ENCODE results near the gene LCN9. TPM values are rescaled to one million over a fixed set of nuclear protein-coding genes. Genes with fewer than 3 reads are reported as not detected.

Gene LCN9
- total and polyA plus RNA-seq, 2 experiments from 2014 or later = not detected

DNA sequence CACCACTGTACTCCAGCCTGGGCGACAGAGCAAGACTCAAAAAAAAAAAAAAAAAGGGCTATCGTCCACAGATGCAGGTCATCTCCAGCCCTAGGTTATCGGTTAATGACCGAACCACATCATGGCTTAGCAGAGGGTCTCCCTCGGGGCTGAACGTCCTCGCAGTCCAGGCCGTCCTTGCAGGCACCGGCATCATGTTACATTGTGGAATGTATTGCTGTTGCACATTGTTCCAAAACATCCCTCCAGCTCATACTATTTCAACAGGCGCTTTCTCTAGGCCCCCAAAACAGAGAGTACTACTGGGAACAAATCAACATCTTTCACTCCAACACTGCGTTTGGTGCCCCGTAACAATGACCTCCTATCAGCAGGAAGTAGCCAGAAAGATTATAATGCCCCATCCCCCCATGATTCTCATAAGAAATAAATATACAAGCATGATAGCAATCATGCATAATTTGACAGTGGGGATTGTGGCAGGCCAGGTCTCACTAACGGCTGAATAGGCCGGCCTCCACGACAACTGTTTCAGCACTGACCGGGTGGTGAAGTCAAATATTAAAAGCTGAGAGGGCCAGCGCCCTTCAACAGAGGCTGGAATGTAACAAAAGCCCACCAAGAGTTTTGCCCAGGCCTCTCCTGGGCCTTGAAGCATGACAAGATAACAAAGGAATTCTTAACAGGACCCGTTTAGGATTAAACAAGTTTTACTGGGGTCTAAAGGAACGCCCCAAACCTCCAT, 1.1 kb upstream of the LCN9 start (continued):
- TF ChIP-seq, protein P1, sequence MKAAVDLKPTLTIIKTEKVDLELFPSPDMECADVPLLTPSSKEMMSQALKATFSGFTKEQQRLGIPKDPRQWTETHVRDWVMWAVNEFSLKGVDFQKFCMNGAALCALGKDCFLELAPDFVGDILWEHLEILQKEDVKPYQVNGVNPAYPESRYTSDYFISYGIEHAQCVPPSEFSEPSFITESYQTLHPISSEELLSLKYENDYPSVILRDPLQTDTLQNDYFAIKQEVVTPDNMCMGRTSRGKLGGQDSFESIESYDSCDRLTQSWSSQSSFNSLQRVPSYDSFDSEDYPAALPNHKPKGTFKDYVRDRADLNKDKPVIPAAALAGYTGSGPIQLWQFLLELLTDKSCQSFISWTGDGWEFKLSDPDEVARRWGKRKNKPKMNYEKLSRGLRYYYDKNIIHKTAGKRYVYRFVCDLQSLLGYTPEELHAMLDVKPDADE (IDR thresholded peaks at IDR 0.05) = no peak
- TF ChIP-seq STAT1 (IDR thresholded peaks at IDR 0.05; ENCODE audit: unreplicated experiment) = no peak
- no peak for TF ChIP-seq EZH2 (IDR thresholded peaks at IDR 0.05; ENCODE audit: low read depth, unreplicated experiment)
- no peak for TF ChIP-seq NANOG (IDR thresholded peaks at IDR 0.05; ENCODE audit: borderline replicate concordance)
- TF ChIP-seq EZH2phosphoT487 (IDR thresholded peaks at IDR 0.05; ENCODE audit: unreplicated experiment) = no peak
- TF ChIP-seq, protein P2, sequence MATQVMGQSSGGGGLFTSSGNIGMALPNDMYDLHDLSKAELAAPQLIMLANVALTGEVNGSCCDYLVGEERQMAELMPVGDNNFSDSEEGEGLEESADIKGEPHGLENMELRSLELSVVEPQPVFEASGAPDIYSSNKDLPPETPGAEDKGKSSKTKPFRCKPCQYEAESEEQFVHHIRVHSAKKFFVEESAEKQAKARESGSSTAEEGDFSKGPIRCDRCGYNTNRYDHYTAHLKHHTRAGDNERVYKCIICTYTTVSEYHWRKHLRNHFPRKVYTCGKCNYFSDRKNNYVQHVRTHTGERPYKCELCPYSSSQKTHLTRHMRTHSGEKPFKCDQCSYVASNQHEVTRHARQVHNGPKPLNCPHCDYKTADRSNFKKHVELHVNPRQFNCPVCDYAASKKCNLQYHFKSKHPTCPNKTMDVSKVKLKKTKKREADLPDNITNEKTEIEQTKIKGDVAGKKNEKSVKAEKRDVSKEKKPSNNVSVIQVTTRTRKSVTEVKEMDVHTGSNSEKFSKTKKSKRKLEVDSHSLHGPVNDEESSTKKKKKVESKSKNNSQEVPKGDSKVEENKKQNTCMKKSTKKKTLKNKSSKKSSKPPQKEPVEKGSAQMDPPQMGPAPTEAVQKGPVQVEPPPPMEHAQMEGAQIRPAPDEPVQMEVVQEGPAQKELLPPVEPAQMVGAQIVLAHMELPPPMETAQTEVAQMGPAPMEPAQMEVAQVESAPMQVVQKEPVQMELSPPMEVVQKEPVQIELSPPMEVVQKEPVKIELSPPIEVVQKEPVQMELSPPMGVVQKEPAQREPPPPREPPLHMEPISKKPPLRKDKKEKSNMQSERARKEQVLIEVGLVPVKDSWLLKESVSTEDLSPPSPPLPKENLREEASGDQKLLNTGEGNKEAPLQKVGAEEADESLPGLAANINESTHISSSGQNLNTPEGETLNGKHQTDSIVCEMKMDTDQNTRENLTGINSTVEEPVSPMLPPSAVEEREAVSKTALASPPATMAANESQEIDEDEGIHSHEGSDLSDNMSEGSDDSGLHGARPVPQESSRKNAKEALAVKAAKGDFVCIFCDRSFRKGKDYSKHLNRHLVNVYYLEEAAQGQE (IDR thresholded peaks at IDR 0.05; ENCODE audit: unreplicated experiment) = no peak

DNA sequence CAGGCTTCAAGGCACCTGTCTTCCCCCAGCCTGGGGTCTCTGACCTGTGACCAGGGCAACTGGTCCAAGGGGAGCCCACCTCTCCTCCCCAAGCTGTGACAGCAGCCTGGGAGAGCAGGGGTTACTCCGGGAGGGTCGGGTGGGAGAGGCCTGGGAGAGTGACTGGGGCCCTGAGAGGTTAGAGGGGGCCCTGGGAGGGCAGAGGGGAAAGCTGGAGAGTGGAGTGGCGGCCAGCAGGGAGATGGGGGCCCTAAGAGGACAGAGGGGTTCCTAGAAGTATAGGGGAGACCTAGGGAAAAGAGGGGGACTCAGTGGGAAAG, 302 bp downstream of the LCN9 start:
- Mint-ChIP-seq H3K27me3 (ENCODE audit: insufficient read depth, low read depth, poor library complexity) (peaks cover 2% of the 10 kb centered on the region), H3K36me3 (ENCODE audit: low read depth) (peaks cover 1% of the 10 kb centered on the region; the same call in 1 of the 3 replicates), H3K4me3 (no peak overlapping the region), H3K9me3 (peaks cover 7% of the 10 kb centered on the region), H3K4me1 (peaks cover 6% of the 10 kb centered on the region), H3K27ac (no peak overlapping the region)
- Histone ChIP-seq H3K27me3 (ENCODE audit: insufficient read depth) (no peaks in the 10 kb centered on the region), H4K20me1 (replicated peaks; ENCODE audit: insufficient read depth) (no peaks in the 10 kb centered on the region), H3K36me3 (ENCODE audit: insufficient read depth) (no peaks in the 10 kb centered on the region), H3K4me2 (no peak overlapping the region), H2AFZ (no peak overlapping the region), H3K27ac (ENCODE audit: low read depth) (no peak overlapping the region), H3K9me2 (ENCODE audit: insufficient read depth) (no peaks in the 10 kb centered on the region), H3K4me3 (no peak overlapping the region), H3F3A (replicated peaks; ENCODE audit: low read depth) (no peaks in the 10 kb centered on the region), H3K79me2 (replicated peaks; ENCODE audit: insufficient read depth) (no peaks in the 10 kb centered on the region), H3K4me1 (ENCODE audit: insufficient read depth) (no peaks in the 10 kb centered on the region; the same call in 1 of the 2 replicates)
- ATAC-seq (no peak), DNase-seq (ENCODE audit: low spot score) (no peak)
- TF ChIP-seq NANOG (IDR thresholded peaks at IDR 0.05; ENCODE audit: borderline replicate concordance) (no peak), STAT1 (IDR thresholded peaks at IDR 0.05; ENCODE audit: unreplicated experiment) (no peak), JUNB (IDR thresholded peaks at IDR 0.05; ENCODE audit: unreplicated experiment) (no peak), CREB1 (CRISPR knock-in tag; IDR thresholded peaks at IDR 0.05; ENCODE audit: low read depth) (no peak), ZNF331 (CRISPR knock-in tag; IDR thresholded peaks at IDR 0.05; ENCODE audit: low read depth) (no peak)
- TF ChIP-seq, protein P1 (IDR thresholded peaks at IDR 0.05) = no peak
- TF ChIP-seq, protein P3, sequence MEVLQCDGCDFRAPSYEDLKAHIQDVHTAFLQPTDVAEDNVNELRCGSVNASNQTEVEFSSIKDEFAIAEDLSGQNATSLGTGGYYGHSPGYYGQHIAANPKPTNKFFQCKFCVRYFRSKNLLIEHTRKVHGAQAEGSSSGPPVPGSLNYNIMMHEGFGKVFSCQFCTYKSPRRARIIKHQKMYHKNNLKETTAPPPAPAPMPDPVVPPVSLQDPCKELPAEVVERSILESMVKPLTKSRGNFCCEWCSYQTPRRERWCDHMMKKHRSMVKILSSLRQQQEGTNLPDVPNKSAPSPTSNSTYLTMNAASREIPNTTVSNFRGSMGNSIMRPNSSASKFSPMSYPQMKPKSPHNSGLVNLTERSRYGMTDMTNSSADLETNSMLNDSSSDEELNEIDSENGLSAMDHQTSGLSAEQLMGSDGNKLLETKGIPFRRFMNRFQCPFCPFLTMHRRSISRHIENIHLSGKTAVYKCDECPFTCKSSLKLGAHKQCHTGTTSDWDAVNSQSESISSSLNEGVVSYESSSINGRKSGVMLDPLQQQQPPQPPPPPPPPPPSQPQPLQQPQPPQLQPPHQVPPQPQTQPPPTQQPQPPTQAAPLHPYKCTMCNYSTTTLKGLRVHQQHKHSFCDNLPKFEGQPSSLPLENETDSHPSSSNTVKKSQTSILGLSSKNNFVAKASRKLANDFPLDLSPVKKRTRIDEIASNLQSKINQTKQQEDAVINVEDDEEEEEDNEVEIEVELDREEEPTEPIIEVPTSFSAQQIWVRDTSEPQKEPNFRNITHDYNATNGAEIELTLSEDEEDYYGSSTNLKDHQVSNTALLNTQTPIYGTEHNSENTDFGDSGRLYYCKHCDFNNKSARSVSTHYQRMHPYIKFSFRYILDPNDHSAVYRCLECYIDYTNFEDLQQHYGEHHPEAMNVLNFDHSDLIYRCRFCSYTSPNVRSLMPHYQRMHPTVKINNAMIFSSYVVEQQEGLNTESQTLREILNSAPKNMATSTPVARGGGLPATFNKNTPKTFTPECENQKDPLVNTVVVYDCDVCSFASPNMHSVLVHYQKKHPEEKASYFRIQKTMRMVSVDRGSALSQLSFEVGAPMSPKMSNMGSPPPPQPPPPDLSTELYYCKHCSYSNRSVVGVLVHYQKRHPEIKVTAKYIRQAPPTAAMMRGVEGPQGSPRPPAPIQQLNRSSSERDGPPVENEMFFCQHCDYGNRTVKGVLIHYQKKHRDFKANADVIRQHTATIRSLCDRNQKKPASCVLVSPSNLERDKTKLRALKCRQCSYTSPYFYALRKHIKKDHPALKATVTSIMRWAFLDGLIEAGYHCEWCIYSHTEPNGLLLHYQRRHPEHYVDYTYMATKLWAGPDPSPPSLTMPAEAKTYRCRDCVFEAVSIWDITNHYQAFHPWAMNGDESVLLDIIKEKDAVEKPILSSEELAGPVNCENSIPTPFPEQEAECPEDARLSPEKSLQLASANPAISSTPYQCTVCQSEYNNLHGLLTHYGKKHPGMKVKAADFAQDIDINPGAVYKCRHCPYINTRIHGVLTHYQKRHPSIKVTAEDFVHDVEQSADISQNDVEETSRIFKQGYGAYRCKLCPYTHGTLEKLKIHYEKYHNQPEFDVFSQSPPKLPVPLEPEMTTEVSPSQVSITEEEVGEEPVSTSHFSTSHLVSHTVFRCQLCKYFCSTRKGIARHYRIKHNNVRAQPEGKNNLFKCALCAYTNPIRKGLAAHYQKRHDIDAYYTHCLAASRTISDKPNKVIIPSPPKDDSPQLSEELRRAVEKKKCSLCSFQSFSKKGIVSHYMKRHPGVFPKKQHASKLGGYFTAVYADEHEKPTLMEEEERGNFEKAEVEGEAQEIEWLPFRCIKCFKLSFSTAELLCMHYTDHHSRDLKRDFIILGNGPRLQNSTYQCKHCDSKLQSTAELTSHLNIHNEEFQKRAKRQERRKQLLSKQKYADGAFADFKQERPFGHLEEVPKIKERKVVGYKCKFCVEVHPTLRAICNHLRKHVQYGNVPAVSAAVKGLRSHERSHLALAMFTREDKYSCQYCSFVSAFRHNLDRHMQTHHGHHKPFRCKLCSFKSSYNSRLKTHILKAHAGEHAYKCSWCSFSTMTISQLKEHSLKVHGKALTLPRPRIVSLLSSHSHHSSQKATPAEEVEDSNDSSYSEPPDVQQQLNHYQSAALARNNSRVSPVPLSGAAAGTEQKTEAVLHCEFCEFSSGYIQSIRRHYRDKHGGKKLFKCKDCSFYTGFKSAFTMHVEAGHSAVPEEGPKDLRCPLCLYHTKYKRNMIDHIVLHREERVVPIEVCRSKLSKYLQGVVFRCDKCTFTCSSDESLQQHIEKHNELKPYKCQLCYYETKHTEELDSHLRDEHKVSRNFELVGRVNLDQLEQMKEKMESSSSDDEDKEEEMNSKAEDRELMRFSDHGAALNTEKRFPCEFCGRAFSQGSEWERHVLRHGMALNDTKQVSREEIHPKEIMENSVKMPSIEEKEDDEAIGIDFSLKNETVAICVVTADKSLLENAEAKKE (CRISPR knock-in tag; IDR thresholded peaks at IDR 0.05) = no peak
